ENCODE results near the gene SPDYC.

Gene SPDYC

DNA sequence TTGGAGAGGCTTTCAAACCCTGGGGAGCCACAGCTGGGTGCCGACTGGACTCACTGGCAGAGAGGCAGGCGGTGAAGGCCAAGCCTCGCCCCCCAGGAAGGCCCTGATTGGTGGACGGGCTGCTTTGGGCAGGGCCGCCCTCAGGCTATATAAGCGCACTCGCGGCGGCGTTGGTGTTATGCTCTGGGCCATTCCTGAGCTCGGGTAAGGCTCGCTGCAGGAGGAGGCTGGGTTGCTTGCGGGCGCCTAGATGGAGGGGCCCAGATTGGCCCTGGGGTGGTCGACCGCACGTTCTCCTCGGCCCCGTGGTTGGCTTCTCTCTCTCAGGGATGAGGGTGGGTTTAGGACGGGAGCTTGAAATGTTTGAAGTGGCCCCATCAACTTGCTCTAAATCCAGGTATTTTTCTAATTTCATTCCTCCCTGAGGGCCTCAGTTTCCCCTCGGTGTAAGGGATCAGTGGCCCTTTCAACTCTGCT lies at the start of gene SPDYC:
Gene SPDYC (plus strand): TSS at position 176 of the 477 bp plus-strand sequence. CDS start 1,125 bp downstream, outside the sequence.
- no peak for FAIRE-seq

- no peak for FAIRE-seq
These were observed 49.2 kb upstream of the SPDYC start for GRCh38 chr11:65120831-65121230.

DNA sequence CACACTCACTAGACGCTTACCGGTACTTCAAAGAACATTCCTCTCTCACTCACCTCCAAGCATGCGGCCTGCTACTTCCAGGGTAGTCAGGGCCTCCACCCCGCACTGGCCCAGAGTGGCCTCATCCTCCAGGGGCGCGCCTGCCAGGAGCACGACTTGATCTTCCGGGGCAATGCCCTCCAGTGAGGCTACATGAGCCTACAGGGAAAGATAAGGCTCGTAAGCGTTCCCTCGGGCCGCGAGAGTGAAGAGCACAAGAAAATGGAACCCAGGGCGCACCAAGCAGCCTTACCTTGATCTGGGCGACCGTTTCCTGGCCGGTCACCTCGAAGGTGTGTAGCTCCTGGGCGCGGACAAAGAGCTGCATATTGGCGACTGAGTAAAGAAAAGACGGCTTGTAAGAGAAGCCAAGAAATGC lies 48.6 kb upstream of the SPDYC start:
- FAIRE-seq, result no peak

GRCh38 chr11:65121865-65122696 lies 48.0 kb upstream of the SPDYC start, which contains the start of the genes FAU and MRPL49:
TSS of gene FAU (minus strand) at chr11:65122134. CDS start at chr11:65121813, 321 bp downstream.
TSS of gene MRPL49 (plus strand) at chr11:65122321. CDS start at chr11:65122347, 26 bp downstream.
- FAIRE-seq, result no peak

DNA sequence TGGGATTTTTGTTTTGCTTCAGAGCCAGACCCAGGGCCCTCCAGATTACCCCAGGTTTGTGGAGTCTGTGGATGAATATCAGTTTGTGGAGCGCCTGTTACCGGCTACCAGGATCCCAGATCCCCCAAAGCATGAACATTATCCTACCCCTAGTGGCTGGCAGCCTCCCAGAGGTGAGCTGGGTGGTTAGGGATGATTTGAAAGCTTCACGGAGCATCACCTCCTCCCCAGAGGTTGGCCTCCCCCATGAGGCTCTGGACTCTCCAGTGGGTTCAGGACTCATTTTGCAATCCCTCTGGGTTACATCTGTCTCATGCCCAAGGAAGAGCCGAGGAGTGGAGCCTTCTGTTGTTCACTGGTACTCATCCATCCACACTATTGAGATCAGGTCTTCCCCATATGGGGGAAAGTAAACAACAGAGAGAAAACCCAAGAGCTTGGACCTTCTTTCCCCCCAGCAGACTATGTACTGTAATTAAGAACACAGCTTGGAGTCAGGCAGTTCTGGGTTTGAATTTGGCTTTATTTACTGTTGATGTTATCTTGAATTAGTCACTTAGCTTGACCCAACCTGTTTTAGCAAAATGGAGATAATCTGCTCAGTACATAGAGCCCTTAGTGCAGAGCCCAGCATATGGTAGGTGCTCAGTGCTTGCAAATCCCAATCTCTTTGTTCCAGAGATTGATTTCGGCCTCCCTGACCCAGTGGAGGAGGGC lies 45.4 kb upstream of the SPDYC start:
- FAIRE-seq, result no peak

DNA sequence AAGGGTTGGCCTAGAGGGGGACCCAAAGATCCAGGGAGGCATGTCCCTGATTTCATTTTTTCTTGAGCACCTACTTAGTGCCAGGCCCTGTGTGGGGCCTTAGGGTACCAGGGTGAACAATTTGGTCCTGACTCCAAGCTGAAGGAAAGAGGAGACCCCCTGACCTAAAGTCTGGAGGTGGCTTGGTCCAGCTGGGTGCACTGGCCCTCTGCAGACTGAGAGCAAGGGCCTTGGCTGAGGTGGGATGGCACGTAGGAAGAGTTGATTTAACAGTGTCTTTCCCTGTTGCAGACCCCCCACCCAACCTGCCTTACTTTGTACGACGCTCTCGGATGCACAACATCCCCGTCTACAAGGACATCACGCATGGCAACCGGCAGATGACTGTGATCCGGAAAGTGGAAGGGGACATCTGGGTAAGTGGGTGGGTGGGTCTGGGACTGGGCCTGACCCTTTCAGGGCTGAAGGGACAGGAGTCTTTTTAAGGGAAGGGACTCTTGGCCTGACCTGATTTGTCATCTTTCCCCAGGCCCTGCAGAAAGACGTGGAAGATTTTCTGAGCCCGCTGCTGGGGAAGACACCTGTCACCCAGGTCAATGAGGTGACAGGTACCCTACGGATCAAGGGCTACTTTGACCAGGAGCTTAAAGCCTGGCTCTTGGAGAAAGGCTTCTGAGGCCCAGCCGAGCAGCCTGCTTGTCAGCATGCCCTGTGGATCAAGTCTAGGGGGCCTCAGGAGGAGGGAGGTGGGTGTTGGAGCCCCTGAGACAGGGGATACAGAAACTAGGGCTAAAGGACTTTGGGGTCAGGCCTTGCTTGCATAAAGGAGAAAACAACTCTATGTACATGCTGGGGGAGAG lies 44.6 kb upstream of the SPDYC start:
- FAIRE-seq, result no peak

- no peak for FAIRE-seq
These were observed 43.3 kb upstream of the SPDYC start for GRCh38 chr11:65126624-65127274.

DNA sequence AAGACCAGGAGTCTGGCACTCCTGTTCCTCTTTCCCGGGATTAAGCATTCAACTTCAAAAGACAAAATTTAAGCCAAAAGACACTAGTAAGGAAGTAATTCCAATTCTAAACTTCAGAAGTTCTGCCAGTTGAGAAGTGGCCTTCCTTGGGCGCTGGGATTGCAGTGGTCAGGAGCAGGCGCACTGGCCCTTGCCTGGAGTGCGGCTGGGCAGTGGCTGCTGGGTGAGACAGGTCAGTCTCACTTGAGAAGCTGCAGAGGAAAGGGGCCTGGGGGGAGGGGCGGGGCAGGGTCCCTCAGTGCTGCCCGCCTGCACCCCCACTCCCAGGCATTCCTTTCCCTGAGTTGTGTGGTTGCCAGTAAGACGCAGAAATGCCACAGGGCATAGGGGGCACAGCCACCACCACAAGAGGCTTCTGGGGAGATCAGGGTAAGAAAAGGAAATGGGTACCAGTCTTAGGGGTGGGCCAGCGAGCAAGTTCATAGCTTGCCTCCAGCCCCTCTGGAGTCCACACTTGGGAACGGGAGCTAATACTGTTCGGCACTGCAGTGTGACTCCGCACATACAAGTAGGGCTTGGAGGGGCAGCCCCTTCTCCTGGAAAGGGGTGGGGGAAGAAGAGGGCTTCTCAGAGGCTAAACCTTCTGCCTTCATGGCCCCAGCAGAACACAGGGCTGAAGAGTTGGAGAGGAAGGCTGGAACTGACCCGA lies 42.4 kb upstream of the SPDYC start:
- no peak for FAIRE-seq

DNA sequence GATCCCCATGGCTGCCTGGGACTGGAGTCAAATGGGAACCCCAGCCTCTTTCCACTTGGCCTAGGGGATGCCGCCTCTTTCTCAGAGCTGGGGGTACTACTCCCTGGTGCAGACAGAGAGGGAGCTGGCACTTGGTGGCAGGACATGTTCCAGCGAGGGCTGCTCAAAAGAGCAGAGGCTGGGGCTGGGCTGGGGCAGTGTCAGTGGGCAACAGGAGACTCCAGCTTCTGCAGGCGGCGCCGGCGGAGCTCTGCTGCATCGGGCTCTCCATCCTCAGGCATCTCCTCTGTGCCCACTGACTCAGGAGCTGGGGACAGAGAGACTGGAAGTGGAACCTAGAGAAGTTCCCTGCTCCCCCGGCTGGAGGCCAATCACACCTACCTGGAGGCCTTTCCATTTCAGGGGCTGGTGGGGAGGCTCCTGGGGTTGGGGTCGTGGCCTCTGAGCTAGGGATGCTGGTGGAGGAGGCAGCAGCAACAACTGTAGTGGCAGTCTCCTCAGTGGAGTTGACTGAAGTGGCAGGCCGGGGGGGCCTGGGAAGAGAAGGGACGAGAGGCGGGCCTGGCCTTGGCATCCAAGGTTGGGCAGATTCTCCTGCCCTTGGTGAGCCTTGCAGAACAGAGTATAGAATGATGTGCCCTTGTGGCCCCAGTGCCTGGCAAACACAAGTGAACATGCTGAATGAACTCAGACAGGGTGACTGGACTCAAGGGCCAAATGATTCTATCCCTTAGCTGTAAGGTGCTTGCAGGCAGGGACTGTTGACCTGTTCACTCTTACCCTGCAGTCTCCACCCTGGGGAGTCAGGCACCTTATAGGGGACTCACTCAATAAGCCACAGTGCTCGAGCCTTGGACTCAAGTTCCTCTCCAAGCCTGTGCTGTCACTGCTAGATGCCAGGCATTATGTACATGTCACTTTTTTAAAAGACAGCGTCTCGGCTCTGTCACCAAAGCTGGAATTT lies 41.6 kb upstream of the SPDYC start:
- no peak for FAIRE-seq

DNA sequence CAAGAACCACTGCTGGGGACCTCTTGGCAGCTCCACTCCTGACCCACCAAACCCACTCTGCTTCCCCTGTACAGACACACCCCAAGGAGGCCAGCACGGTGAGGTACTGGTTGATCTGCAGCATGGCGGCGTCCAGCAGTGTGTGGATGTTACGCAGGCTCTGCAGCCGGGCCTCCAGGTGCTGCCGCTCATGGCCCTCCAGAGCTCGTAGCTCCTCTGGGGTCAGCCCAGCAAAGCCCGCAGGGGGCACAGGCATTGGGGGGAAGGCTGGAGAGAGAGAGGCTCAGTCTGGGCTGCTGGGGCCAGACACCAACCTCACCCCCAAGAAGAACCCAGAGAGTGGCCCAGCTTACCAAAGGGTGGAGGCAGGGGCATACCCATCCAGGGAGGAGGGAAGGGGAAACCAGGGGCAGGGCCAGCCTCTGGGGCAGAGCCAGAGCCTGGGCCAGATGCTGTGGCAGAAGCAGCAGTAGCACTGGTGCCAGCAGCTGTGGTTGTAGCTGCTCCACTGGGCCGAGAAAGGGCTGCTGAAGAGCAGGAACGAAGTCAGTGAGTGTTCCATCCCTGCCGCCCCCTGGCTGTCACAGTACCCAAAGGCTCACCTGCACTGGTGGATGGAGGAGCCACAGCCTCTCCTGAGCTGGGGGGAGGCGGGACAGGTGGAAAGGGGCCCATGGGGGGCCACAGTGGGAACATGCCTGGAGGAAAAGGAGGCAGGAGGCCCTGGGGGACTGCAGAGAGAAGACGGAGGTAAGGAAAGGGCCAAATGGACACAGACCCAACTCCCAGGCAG lies 40.2 kb upstream of the SPDYC start:
- no peak for FAIRE-seq

- FAIRE-seq, result no peak
These were observed 39.2 kb upstream of the SPDYC start for GRCh38 chr11:65130631-65131416.

- no peak for FAIRE-seq
These were observed 38.6 kb upstream of the SPDYC start for GRCh38 chr11:65131417-65131776.

DNA sequence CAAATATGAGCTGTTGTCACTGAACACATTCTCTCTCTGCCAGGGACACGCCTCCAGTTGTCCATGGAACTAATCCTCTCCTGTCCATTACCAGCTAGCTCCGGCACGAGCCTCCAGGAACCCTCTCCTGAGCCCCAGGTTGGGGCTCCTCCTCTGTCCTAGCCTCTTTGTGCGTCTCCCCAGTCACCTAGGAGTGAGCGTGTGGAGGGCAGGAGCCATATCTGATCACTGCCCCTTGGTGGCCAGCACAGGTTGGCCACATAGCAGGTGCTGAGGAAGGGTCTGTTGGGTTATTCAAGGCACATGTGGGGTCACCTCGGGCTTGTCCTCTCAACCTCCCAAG lies 38.2 kb upstream of the SPDYC start:
- no peak for FAIRE-seq

GRCh38 chr11:65132238-65132987 lies 37.6 kb upstream of the SPDYC start:
- no peak for FAIRE-seq

GRCh38 chr11:65132988-65133700 lies 36.9 kb upstream of the SPDYC start:
- FAIRE-seq, result no peak

DNA sequence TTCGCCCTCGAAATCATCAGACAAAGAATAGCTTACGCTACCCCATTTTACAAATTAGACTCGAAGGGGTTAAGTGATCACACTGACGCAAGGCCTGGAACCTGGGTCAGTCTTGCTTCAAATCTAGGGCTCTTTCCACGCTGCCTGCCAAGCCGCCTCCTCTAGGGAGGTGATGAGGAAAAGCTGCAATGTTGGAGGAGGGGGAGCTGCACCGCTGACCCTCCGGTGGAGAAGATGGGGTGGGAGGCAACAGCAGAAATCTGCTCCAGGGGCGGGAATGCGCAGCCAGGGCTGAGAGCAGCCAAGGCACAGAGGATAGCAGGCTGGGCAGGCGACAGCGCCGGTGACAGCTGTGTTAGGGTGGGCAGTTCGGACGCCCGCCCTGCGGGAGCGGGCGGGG lies 36.3 kb upstream of the SPDYC start:
- no peak for FAIRE-seq

DNA sequence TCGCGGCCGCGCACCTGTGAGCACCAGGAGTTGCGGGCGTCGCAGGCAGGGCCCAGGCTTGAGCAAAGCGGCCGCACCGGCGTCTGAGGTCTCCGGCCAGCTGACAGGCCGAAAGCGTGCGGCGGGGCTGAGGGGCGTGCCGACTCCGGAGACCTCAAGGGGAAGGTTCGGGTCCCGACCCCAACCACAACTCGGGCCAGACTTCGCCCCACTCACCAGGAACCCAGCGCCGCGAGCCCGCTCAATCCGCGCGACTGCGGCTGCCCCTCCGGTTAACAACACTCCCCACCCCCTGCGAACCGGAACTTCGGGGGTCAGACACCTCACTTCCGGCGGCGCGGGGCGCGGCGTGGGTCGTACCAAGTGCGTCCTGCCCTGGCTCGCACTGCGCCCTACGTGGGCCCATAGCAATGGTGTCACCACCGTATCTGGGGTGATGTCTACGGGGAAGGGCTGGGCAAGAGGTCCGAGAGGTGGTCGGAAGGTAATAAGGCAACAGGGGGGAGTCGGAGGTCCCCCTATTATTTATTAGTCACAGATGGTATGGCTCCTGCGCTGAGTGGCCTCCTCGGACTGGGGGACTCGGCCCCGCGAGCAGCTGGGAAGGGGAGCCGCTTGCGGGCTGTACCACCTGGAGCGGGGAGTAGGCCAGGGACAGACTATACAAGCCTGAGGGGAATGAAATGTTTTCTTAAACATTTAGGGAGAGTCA lies 35.6 kb upstream of the SPDYC start, which contains the start of gene SYVN1:
Gene SYVN1 (minus strand): TSS at position 280 of the 712 bp plus-strand sequence. CDS start 918 bp downstream, outside the sequence.
- no peak for FAIRE-seq

All from colon (tissue), 2 donors.